A549 (cell line): ENCODE data around the gene ZNF93. TPM values are rescaled to one million over a fixed set of nuclear protein-coding genes. Genes with fewer than 3 reads are reported as not detected.

Experiments used
- ATAC-seq, 2 experiments: fragments of 200-7000 bp in 1 of 2; fragments of >200 bp in 1 of 2; cut with Nextera tagmentation in 1 of 2; cut with Tn5 transposase in 1 of 2; 3 replicates each; pipeline versions ENCODE4 v1.8.0 to v1.9.1; 2018 to 2020; ENCODE audit warnings: mild to moderate bottlenecking in 1 of 2, moderate library complexity in 1 of 2
- CTCF ChIA-PET: fragments of 300-600 bp; sonication (Branson Sonifier 250); formaldehyde crosslinking; extraction: SDS; loops from one replicate; lab custom pipeline; 2021; ENCODE audit warnings: antibody characterized with exemption, inconsistent platforms; lab: Yijun Ruan, JAX
- POLR2A ChIA-PET: fragments of 350-600 bp; formaldehyde crosslinking; extraction: SDS; loops from one replicate; lab custom pipeline; 2021; ENCODE audit warnings: antibody characterized with exemption, inconsistent platforms; lab: Yijun Ruan, JAX
- DNase-seq, 2 experiments: peaks; one replicate each; pipeline versions ENCODE4 v3.0.0 to v3.0.0-alpha.2; 2011 to 2016; ENCODE audit warnings: low read depth in 1 of 2, low spot score in 1 of 2
- FAIRE-seq: peaks from 2 replicates; lab custom pipeline; 2011; peaks lifted over from hg19 to GRCh38; lab: Jason Lieb, UNC
- H3K27ac ChIP-seq, 2 experiments: fragments of >200 bp; sonication (Bioruptor Twin); formaldehyde crosslinking; 3 replicates each; pipeline ENCODE4 v1.5.1; 2016 to 2017
- H3K4me1 ChIP-seq: fragments of >200 bp; sonication (Bioruptor Twin); formaldehyde crosslinking; 3 replicates; pipeline ENCODE4 v1.6.1; 2016
- H3K4me2 ChIP-seq: fragments of >200 bp; sonication (Bioruptor Twin); formaldehyde crosslinking; 3 replicates; pipeline ENCODE4 v1.6.1; 2016
- H3K4me3 ChIP-seq: fragments of >200 bp; sonication (Bioruptor Twin); formaldehyde crosslinking; 3 replicates; pipeline ENCODE4 v1.5.1; 2016
- H3K9me3 ChIP-seq: fragments of >200 bp; sonication (Bioruptor Twin); formaldehyde crosslinking; 3 replicates; pipeline ENCODE4 v1.6.1; 2016
- ATOH8 ChIP-seq: fragments of 250-450 bp; sonication (Bioruptor Pico); IDR thresholded peaks from 2 replicates; pipeline ENCODE4 v1.5.0; 2020; ENCODE audit warnings: low read depth, mild to moderate bottlenecking, moderate library complexity
- BCL3 ChIP-seq: fragments of >200 bp; sonication (Bioruptor Twin); formaldehyde crosslinking; IDR thresholded peaks from 3 replicates; pipeline ENCODE4 v1.6.1; 2016
- CHD2 ChIP-seq: fragments of 150-350 bp; IDR thresholded peaks from 2 replicates; pipeline ENCODE4 v1.6.1; 2014; ENCODE audit warnings: low read length; ENCODE audit not compliant: partially characterized antibody
- ELK1 ChIP-seq: fragments of 150-350 bp; IDR thresholded peaks from 2 replicates; pipeline ENCODE4 v1.6.1; 2014; ENCODE audit warnings: low read depth, mild to moderate bottlenecking, low read length
- FOSL2 ChIP-seq, 2 experiments: fragments of 450-650 bp in 1 of 2; fragments of >200 bp in 1 of 2; sonication (Bioruptor Twin) in 1 of 2; formaldehyde crosslinking; IDR thresholded peaks; 2 replicates each; pipeline versions ENCODE4 v1.5.0 to v1.6.1; 2016 to 2020; ENCODE audit warnings: mild to moderate bottlenecking in 1 of 2, moderate library complexity in 1 of 2
- HDAC2 ChIP-seq: fragments of 200-600 bp; sonication (generic); IDR thresholded peaks from 2 replicates; pipeline ENCODE4 v1.6.1; 2016
- HES2 ChIP-seq: fragments of >200 bp; sonication (Bioruptor Twin); formaldehyde crosslinking; IDR thresholded peaks from 2 replicates; pipeline ENCODE4 v1.6.1; 2016
- HEYL ChIP-seq: fragments of 250-450 bp; sonication (Bioruptor Pico); IDR thresholded peaks from 2 replicates; pipeline ENCODE4 v1.8.0; 2021; ENCODE audit warnings: mild to moderate bottlenecking, moderate library complexity
- HMGXB4 ChIP-seq: fragments of 250-450 bp; sonication (Bioruptor Pico); IDR thresholded peaks from 2 replicates; pipeline ENCODE4 v1.5.0; 2021; ENCODE audit warnings: mild to moderate bottlenecking, moderate library complexity, borderline replicate concordance
- JUN ChIP-seq, 2 experiments: fragments of >200 bp; sonication (Bioruptor Twin); formaldehyde crosslinking; IDR thresholded peaks; 2 replicates in 1 of 2; 3 replicates in 1 of 2; pipeline ENCODE4 v1.6.1; 2016 to 2017
- KDM1A ChIP-seq: fragments of 200-600 bp; sonication (generic); IDR thresholded peaks from 2 replicates; pipeline ENCODE4 v1.6.1; 2016; ENCODE audit warnings: low read depth, mild to moderate bottlenecking
- KDM5A ChIP-seq: fragments of 200-600 bp; sonication (generic); IDR thresholded peaks from 2 replicates; pipeline ENCODE4 v1.6.1; 2016; ENCODE audit warnings: antibody characterized with exemption, mild to moderate bottlenecking
- MAFK ChIP-seq: fragments of 450-650 bp; IDR thresholded peaks from 2 replicates; pipeline ENCODE4 v1.6.1; 2014; ENCODE audit not compliant: partially characterized antibody
- NFE2L2 ChIP-seq: fragments of 150-350 bp; conservative IDR thresholded peaks from 2 replicates; pipeline ENCODE4 v1.6.1; 2014; ENCODE audit warnings: low read length
- POLR2A ChIP-seq: IDR thresholded peaks from 2 replicates; pipeline ENCODE4 v1.6.1; 2012; ENCODE audit warnings: mild to moderate bottlenecking, low read length
- POLR2AphosphoS2 ChIP-seq: conservative IDR thresholded peaks from 2 replicates; pipeline ENCODE4 v1.6.1; 2012; ENCODE audit warnings: low read length, improper control_type of control experiment, inconsistent platforms
- RARB ChIP-seq: fragments of 250-450 bp; sonication (Bioruptor Pico); IDR thresholded peaks from 2 replicates; pipeline ENCODE4 v1.8.0; 2021; ENCODE audit warnings: mild to moderate bottlenecking, moderate library complexity
- RCOR1 ChIP-seq: fragments of 150-350 bp; IDR thresholded peaks from 2 replicates; pipeline ENCODE4 v1.6.1; 2014; ENCODE audit warnings: antibody characterized with exemption, low read length, low read depth
- REST ChIP-seq: fragments of 200-600 bp; sonication (generic); IDR thresholded peaks from 2 replicates; pipeline ENCODE4 v1.6.1; 2016; ENCODE audit warnings: antibody characterized with exemption, mild to moderate bottlenecking, moderate library complexity
- RFX5 ChIP-seq: fragments of 450-650 bp; IDR thresholded peaks from 2 replicates; pipeline ENCODE4 v1.7.1; 2014; ENCODE audit warnings: antibody characterized with exemption, mild to moderate bottlenecking, moderate library complexity
- SMC3 ChIP-seq: fragments of >200 bp; sonication (Bioruptor Twin); formaldehyde crosslinking; IDR thresholded peaks from 3 replicates; pipeline ENCODE4 v1.6.1; 2018; ENCODE audit warnings: inconsistent platforms
- SREBF2 ChIP-seq: fragments of 450-650 bp; IDR thresholded peaks from 2 replicates; pipeline ENCODE4 v1.6.1; 2014; ENCODE audit warnings: mild to moderate bottlenecking, moderate library complexity
- USF2 ChIP-seq: fragments of 450-650 bp; IDR thresholded peaks from 2 replicates; pipeline ENCODE4 v1.6.1; 2014; ENCODE audit warnings: antibody characterized with exemption
- ZFP36 ChIP-seq: fragments of 450-650 bp; IDR thresholded peaks from 2 replicates; pipeline ENCODE4 v1.6.1; 2014; ENCODE audit warnings: borderline replicate concordance; ENCODE audit not compliant: partially characterized antibody
- WGBS: methylation state at CpG from one replicate; pipeline ENCODE4 v1.1.6; 2017; ENCODE audit errors: missing lambda C conversion rate; 5-methylcytosine and 5-hydroxymethylcytosine counted together
- polyA plus RNA-seq, 4 experiments: library from polyadenylated mRNA; depleted of rRNA in 3 of 4; stranded (reverse); fragments of >200 nt; fragmentation: RNase III in 1 of 4; extraction: RNeasy Plus Mini Kit Qiagen cat#74134 plus additional on column Dnase treatment in 1 of 4; gene quantifications; 2 replicates in 3 of 4; 3 replicates in 1 of 4; pipeline ENCODE4 v1.2.3, GENCODE V29; 2011 to 2017

ZNF93 gene
- polyA plus RNA-seq, 2 of the 4 experiments (the other 2 are of a cell fraction): not detected

- POLR2A ChIA-PET: no interaction called here
Observed at GRCh38 chr19:19946226-19946625, 45.5 kb downstream of the ZNF93 start.

GRCh38 chr19:19948800-19949199 is 48.1 kb downstream of the ZNF93 start:
- ATAC-seq: no peak
- H3K9me3 ChIP-seq: no peaks in the 10 kb centered on the region
- no peak for DNase-seq
- no peak for FAIRE-seq
- 3% methylated on average over 5 of the region's 5 CpGs for WGBS
- no peak overlapping the region for H3K4me2 ChIP-seq
- H3K4me3 ChIP-seq: no peak overlapping the region
- CTCF ChIA-PET: no interaction called here
- POLR2A ChIA-PET: no interaction called here
- H3K4me1 ChIP-seq: no peaks in the 10 kb centered on the region
- H3K27ac ChIP-seq: no peak overlapping the region
- TF ChIP-seq KDM5A (no peak), ELK1 (no peak), HMGXB4 (CRISPR knock-in tag) (no peak), HDAC2 (no peak), HES2 (no peak), RCOR1 (no peak), RFX5 (no peak), POLR2A (no peak), ATOH8 (CRISPR knock-in tag) (no peak), HEYL (CRISPR knock-in tag) (no peak), NFE2L2 (no peak), ZFP36 (no peak), RARB (no peak), KDM1A (no peak), USF2 (no peak)

More at GRCh38 chr19:19946226-19946625, 45.5 kb downstream of the ZNF93 start:
- H3K4me2 ChIP-seq: no peak overlapping the region
- WGBS: 0% methylated on average over 4 of the region's 4 CpGs
- no peak overlapping the region for H3K27ac ChIP-seq
- ATAC-seq (no peak), DNase-seq (no peak), FAIRE-seq (no peak)
- no peak overlapping the region for H3K4me3 ChIP-seq
- H3K9me3 ChIP-seq: no peaks in the 10 kb centered on the region
- no peaks in the 10 kb centered on the region for H3K4me1 ChIP-seq
- no peak for TF ChIP-seq MAFK
- no peak for TF ChIP-seq FOSL2 (IDR thresholded peaks at IDR 0.05)
- TF ChIP-seq FOSL2 (CRISPR knock-in tag; IDR thresholded peaks at IDR 0.05): no peak
- no peak for TF ChIP-seq JUN (IDR thresholded peaks at IDR 0.05)
- no peak for TF ChIP-seq REST
- no peak for TF ChIP-seq POLR2AphosphoS2
- no peak for TF ChIP-seq BCL3
- no peak for TF ChIP-seq CHD2
- TF ChIP-seq SMC3: no peak
- TF ChIP-seq SREBF2: no peak
- CTCF ChIA-PET: no interaction called here
